ENCODE measurements around the gene RPSA.
"Not testable (repeated sequence)": the region's sequence is repeated elsewhere in the genome, so short reads cannot be mapped to it uniquely, and the experiment has no call there.

DNA sequence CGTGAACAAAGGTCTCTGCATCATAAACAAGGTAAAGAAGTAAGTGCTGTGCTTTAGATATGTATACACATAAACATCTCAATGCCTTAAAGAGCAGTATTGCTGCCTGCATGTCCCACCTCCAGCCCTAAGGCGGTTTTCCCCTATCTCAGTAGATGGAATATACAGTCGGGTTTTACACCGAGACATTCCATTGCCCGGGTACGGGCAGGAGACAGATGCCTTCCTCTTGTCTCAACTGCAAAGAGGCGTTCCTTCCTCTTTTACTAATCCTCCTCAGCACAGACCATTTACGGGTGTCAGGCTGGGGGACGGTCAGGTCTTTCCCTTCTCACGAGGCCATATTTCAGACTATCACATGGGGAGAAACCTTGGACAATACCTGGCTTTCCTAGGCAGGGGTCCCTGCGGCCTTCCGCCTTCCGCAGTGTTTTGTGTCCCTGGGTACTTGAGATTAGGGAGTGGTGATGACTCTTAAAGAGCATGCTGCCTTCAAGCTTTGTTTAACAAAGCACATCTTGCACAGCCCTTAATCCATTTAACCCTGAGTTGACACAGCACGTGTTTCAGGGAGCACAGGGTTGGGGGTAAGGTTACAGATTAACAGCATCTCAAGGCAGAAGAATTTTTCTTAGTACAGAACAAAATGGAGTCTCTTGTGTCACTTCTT is 12.2 kb downstream of the RPSA start:
- TF ChIP-seq, protein P1, sequence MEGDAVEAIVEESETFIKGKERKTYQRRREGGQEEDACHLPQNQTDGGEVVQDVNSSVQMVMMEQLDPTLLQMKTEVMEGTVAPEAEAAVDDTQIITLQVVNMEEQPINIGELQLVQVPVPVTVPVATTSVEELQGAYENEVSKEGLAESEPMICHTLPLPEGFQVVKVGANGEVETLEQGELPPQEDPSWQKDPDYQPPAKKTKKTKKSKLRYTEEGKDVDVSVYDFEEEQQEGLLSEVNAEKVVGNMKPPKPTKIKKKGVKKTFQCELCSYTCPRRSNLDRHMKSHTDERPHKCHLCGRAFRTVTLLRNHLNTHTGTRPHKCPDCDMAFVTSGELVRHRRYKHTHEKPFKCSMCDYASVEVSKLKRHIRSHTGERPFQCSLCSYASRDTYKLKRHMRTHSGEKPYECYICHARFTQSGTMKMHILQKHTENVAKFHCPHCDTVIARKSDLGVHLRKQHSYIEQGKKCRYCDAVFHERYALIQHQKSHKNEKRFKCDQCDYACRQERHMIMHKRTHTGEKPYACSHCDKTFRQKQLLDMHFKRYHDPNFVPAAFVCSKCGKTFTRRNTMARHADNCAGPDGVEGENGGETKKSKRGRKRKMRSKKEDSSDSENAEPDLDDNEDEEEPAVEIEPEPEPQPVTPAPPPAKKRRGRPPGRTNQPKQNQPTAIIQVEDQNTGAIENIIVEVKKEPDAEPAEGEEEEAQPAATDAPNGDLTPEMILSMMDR (IDR thresholded peaks at IDR 0.05): not testable (repeated sequence)
- TF ChIP-seq POLR2A (IDR thresholded peaks at IDR 0.05): not testable (repeated sequence)
